SIG-M5 treated with dmso at 0.1 percent for 504 hours (cell line): ENCODE data around the gene CXCR2.
A peak's percentile ranks its signal among the peaks of the same experiment; 100 is the strongest.
"Not testable (repeated sequence)": the region's sequence is repeated elsewhere in the genome, so short reads cannot be mapped to it uniquely, and the experiment has no call there.

Experiments
- DNase-seq: peaks from one replicate; lab custom pipeline; 2025; ENCODE audit not compliant: unreplicated experiment; lab: John Stamatoyannopoulos, UW

CXCR2 gene

GRCh38 chr2:218125626-218126080, at the start of gene CXCR2:
Gene CXCR2, plus strand, starts transcription at chr2:218126028. Its CDS starts 8,774 bp downstream, at chr2:218134802.
- DNase-seq: peak; percentile 85

- DNase-seq: no peak
Observed at GRCh38 chr2:218077464-218078216, 48.2 kb upstream of the CXCR2 start.

DNA sequence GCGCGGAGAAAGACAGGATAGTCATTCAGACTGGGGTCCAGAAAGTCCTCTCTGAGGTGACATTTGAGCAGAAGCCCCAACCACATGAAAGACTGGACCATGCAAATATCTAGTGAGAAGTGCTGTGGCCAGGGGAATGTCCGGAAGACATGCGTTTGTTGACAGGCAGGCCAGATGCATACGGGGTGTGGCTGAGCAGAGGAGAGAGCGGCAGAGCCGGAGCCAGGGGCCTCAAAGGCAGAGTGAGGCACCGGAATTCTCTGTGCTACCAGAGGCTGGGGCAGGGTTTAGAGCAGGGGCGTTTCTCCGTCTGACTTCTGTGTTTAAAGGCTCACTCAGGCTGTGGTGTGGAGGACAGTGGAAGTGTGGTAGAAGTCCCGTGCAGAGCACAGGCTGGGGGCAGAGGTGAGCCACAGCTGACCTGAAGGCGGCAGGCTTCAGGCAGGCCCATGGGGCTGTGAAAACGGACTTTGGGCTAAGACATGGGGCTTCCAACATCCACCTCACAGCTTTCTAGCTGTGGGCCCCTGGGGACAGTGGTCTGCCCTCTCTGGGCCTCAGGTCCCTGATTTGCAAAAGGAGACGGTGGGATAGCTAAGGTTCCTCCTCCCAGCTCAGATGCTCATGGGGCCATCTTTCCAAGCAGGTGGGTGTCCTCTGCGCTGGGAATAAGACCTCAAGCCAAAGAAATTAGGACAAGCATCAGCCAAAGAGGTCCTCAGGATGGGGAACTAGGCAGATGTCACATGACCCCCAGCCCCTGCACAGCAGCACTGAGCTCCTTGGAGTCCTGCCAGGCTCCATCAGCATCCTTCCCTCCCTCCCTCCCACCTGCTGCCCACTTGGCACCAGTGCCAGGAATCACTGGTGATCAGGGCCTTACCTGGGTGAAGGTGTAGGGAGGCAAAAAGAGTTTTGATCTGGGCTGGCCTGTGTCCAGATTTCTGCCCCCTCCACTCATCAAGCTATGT, 45.6 kb upstream of the CXCR2 start:
- no peak for DNase-seq

GRCh38 chr2:218081063-218081462, 44.8 kb upstream of the CXCR2 start:
- peak; percentile 75 for DNase-seq

DNA sequence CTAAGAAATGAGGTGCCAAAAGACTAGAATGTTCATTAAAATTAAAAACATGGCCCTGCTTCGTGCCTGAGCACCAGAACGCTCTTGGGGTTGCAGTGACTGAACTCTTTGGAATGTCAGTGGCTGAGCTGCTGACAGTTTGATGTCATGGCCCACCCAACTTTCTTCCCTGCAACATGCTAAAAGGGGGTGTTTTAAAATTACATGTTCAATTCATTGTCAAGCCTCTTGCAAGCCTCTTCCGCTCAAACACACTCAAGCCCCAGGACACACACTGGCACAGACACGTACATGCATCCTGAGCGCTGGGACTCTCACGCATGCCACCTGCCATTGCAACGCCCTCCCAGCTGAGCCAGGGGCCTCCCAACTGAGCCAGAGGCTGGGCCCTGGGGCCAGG, 44.1 kb upstream of the CXCR2 start:
- no peak for DNase-seq

- no peak for DNase-seq
Observed at GRCh38 chr2:218082586-218083351, 43.1 kb upstream of the CXCR2 start.

- DNase-seq: no peak
Observed at GRCh38 chr2:218083352-218083676, 42.5 kb upstream of the CXCR2 start.

GRCh38 chr2:218086478-218086877, 39.4 kb upstream of the CXCR2 start:
- no peak for DNase-seq

DNA sequence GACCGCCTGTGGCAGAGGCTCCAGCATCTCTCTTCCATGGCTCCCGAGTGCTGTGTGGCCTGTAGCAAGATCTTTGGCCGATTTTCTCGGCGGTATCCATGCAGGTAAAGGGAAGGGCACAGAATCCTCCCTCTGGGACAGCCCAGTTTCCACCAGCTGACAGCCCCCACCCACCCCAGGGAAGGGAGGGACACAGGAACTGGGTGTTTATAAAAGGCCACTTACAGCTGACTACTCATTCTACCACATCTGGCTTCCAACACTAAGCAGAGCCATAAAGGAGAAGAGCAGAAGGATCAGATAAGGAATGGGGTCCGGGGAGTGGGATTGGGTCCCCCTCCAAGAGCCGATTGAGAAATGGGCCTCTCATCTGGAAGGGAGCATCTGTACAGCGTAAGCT, 36.6 kb upstream of the CXCR2 start:
- DNase-seq: no peak

DNA sequence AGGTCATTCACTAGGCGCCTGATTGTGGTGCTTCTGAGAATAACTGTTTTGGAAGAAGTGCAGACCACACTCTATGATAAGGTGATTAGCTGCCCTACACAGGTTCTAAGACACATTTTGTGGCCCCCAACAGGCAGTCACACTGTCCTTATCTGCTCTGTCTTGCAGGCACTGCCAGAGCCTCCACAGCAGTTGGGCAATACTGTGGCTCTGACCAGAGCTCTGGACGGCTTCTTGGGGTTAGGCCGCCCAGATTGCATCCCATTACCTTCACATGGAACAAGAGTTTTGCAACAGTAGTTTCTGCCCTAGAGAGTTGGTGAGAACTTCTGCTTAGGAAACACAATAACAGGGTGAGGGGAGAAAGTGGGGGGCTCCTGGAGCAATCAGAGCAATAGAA, 34.1 kb upstream of the CXCR2 start:
- peak; percentile 59 for DNase-seq

DNA sequence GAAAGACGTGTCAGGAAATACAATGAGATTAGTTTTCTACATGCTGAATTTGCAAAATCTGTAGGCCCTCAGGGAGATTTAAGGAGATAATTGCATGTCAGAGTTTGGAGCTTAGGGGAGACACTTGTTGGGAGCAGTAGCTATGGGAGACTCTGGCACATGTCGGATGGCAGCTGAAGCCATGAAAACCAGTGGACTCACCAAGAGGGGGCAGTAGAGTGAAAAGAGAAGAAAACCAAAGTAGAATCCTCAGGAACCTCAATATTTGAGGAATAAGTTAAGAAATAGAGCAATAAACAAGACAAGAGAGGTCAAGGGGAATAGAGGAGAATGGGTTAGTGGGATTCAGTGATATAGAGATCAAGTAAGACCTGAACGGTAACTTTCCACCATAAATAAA, 31.9 kb upstream of the CXCR2 start:
- DNase-seq: peak; percentile 14

DNA sequence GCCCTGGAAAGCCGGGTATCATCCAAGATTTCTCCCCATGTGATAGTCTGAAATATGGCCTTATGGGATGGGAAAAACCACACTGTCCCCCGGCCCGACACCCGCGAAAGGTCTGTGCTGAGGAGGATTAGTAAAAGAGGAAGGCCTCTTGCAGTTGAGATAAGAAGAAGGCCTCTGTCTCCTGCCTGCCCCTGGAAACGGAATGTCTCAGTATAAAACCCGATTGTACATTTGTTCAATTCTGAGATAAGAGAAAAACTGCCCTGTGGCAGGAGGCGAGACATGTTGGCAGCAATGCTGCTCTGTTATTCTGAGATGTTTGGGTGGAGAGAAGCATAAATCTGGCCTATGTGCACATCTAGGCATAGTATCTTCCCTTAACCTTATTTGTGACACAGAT, 30.0 kb upstream of the CXCR2 start:
- DNase-seq: no peak

GRCh38 chr2:218097975-218098374, 27.9 kb upstream of the CXCR2 start:
- DNase-seq: no peak

GRCh38 chr2:218108834-218109233, 17.0 kb upstream of the CXCR2 start:
- not testable (repeated sequence) for DNase-seq

- DNase-seq: not testable (repeated sequence)
Observed at GRCh38 chr2:218121789-218122188, 4.0 kb upstream of the CXCR2 start.

DNA sequence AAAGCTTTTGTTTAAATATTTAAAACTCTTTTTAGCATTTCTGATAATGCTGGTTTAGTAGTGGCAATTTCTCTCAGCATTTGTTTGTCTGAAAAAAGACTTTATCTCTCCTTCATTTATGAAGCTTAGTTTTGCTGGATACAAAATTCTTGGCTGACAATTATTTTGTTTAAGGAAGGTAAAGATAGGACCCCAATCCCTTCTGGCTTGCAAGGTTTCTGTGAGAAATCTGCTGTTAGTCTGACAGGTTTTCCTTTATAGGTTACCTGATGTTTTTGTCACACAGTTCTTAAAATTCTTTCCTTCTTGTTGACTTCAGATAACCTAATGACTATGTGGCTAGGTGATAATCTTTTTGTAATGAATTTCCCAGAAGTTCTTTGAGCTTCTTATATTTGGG, 3.5 kb upstream of the CXCR2 start:
- not testable (repeated sequence) for DNase-seq

DNA sequence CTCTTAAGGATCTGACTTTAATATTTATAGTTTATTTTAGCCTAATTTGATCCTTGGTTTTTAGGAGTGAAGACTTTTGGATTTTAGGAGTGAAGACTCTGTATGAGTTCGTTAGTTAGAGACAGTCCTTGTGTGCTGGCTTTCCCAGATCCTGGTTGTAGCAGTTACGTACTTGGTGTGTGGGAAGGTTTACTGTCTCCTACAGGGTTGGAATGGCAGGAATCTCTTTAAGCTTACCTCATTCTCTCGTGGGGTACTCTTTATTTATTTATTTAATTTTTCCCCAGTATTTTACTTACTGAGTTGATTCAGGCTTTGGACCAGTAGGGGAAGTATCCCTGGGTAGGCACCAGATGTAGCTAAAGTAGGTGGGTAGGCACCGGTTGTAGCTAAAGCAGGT, 1.8 kb upstream of the CXCR2 start:
- no peak for DNase-seq

DNA sequence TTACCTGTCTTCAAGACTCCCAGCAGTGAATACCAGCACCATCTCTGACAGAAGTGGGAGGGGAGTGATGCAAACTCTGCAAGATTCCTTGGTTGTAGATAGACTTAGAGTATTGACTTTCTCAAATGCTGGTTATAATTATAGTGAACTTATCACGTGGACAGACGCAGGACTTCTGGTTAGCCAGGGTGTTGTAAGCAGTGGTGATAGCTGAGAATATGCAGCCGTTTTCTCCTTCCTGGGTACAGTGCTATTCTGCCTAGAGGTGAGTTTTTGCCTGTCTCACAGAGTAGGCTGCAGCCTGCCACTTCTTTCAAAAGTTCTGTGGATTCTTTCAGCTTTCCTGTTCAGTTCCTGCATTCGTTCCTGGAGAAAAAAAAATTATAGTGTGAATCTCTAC, 733 bp upstream of the CXCR2 start:
- peak; percentile 69 for DNase-seq

GRCh38 chr2:218127929-218128455, 2.2 kb downstream of the CXCR2 start:
- no peak for DNase-seq

GRCh38 chr2:218128781-218129457, 3.1 kb downstream of the CXCR2 start:
- peak; percentile 41 for DNase-seq
